Measurements from ENCODE around the gene LIME1. TPM values are rescaled to one million over a fixed set of nuclear protein-coding genes. Genes with fewer than 3 reads are reported as not detected.

LIME1 gene
- total RNA-seq, 1 experiment from 2014 or later = 13.5 TPM

- peaks cover 3% of the 10 kb centered on the region for H3K79me1 ChIP-seq (ENCODE audit: insufficient read depth, low read depth, low read length, poor library complexity, severe bottlenecking)
- no peak overlapping the region for H3K4ac ChIP-seq (ENCODE audit: low read depth, low read length)
- H3K18ac ChIP-seq (ENCODE audit: insufficient read length, low read depth, low read length) = no peak overlapping the region
- no peak overlapping the region for H2BK15ac ChIP-seq (ENCODE audit: low read depth, low read length)
- H2AK5ac ChIP-seq (ENCODE audit: insufficient read length, low read length) = no peak overlapping the region
- no peak overlapping the region for H3K14ac ChIP-seq (ENCODE audit: insufficient read depth, low read length)
- H4K8ac ChIP-seq (replicated peaks; ENCODE audit: insufficient read length, low read depth, low read length) = no peak overlapping the region
- no peak overlapping the region for H2BK120ac ChIP-seq (ENCODE audit: low read depth, low read length, poor library complexity, severe bottlenecking)
- H3T11ph ChIP-seq (ENCODE audit: low read length) = no peak overlapping the region
- H3K56ac ChIP-seq (ENCODE audit: insufficient read length, low read depth, low read length) = no peak overlapping the region
- no peak overlapping the region for H3K4me2 ChIP-seq (ENCODE audit: insufficient read depth, insufficient read length, low read length)
- no peaks in the 10 kb centered on the region for H4K20me1 ChIP-seq (ENCODE audit: control insufficient read depth, insufficient read depth, insufficient read length)
- TF ChIP-seq CTCF (conservative IDR thresholded peaks at IDR 0.05) = no peak
- no peak overlapping the region for H3K23ac ChIP-seq (ENCODE audit: insufficient read length, low read depth, low read length)
- no peaks in the 10 kb centered on the region for H3K79me2 ChIP-seq (ENCODE audit: insufficient read depth, low read length)
- no peaks in the 10 kb centered on the region for H3K9me3 Mint-ChIP-seq
- no peak overlapping the region for H3K27ac ChIP-seq (ENCODE audit: insufficient read length, low read depth, low read length)
- no peak for DNase-seq
- H3K4me3 Mint-ChIP-seq = no peak overlapping the region
- H2BK5ac ChIP-seq (ENCODE audit: insufficient read length, low read length) = no peak overlapping the region
- no peak overlapping the region for H4K5ac ChIP-seq (ENCODE audit: insufficient read length, low read depth, low read length)
- no peak overlapping the region for H3K27ac Mint-ChIP-seq
- H3K27me3 ChIP-seq (ENCODE audit: insufficient read depth, low read length) = no peaks in the 10 kb centered on the region
- H2AFZ ChIP-seq (ENCODE audit: low read length) = no peak overlapping the region
- no peak overlapping the region for H2BK20ac ChIP-seq (ENCODE audit: low read depth, low read length, poor library complexity, severe bottlenecking)
- no peak overlapping the region for H3K9ac ChIP-seq (ENCODE audit: extremely low read depth, insufficient read length, low read length)
- no peaks in the 10 kb centered on the region for H3K23me2 ChIP-seq (ENCODE audit: insufficient read length, low read depth, low read length, poor library complexity, severe bottlenecking)
- no peaks in the 10 kb centered on the region for H3K9me3 ChIP-seq (ENCODE audit: control insufficient read depth, low read depth, low read length)
- no peak overlapping the region for H4K91ac ChIP-seq (ENCODE audit: insufficient read length, low read depth, low read length)
- H3K27me3 Mint-ChIP-seq (ENCODE audit: low read depth) = no peaks in the 10 kb centered on the region; the same call in 1 of the 2 replicates
- H3K4me1 Mint-ChIP-seq = no peaks in the 10 kb centered on the region
- no peaks in the 10 kb centered on the region for H3K4me1 ChIP-seq (ENCODE audit: insufficient read depth, low read length)
- H3K36me3 Mint-ChIP-seq (ENCODE audit: insufficient read depth in 1 of 3, low read depth in 3 of 3) = peaks cover 11 to 37% (median 14%) of the 10 kb centered on the region in 3 experiments; a peak in 6 of 7 replicates
- no peak overlapping the region for H2BK12ac ChIP-seq (ENCODE audit: insufficient read length, low read depth, low read length)
- 100% methylated on average over 3 of the region's 38 CpGs for WGBS (ENCODE audit: extremely low coverage, insufficient read length, low lambda C conversion rate)
These were observed 4.1 kb upstream of the LIME1 start for GRCh38 chr20:63732118-63733095.
